Right lobe of liver (tissue), 6 donors: ENCODE measurements around the gene SPSB3. TPM values are rescaled to one million over a fixed set of nuclear protein-coding genes. Genes with fewer than 3 reads are reported as not detected.

Source experiments
- ATAC-seq, 4 donors: fragments of 200-7000 bp; cut with Tn5 transposase; one replicate each; pipeline ENCODE4 v1.9.1; 2020; ENCODE audit warnings: mild to moderate bottlenecking in 4 of 4, moderate library complexity in 4 of 4
- DNase-seq, 3 donors: peaks; one replicate each; pipeline ENCODE4 v3.0.0-alpha.2; 2020
- H3K27ac ChIP-seq, 3 donors: fragments of 200-600 bp; one replicate each; pipeline ENCODE4 v1.8.0; 2022
- H3K27me3 ChIP-seq, 2 donors: fragments of 200-600 bp; one replicate each; pipeline ENCODE4 v1.8.0; 2022
- H3K36me3 ChIP-seq, 4 donors: fragments of 200-600 bp; sonication (generic) in 1 of 4; one replicate each; pipeline versions ENCODE4 v1.5.1 to v1.8.0; 2017 to 2022; ENCODE audit warnings: control low read depth in 1 of 4
- H3K4me1 ChIP-seq, 4 donors: fragments of 200-600 bp; sonication (generic) in 1 of 4; one replicate each; pipeline versions ENCODE4 v1.5.1 to v1.8.0; 2017 to 2022; ENCODE audit warnings: control low read depth in 1 of 4
- H3K4me3 ChIP-seq, 3 donors: fragments of 200-600 bp; one replicate each; pipeline ENCODE4 v1.8.0; 2022
- H3K9me3 ChIP-seq, 4 donors: fragments of 200-600 bp; sonication (generic) in 1 of 4; one replicate each; pipeline versions ENCODE4 v1.5.1 to v1.8.0; 2017 to 2022; ENCODE audit warnings: control low read depth in 1 of 4
- CTCF ChIP-seq, 4 donors: fragments of 200-600 bp in 3 of 4; fragments of 450-650 bp in 1 of 4; IDR thresholded peaks; one replicate each; pipeline versions ENCODE4 v1.5.1 to v1.8.0; 2016 to 2022; ENCODE audit warnings: antibody characterized with exemption in 4 of 4, mild to moderate bottlenecking in 2 of 4
- POLR2A ChIP-seq: fragments of 450-650 bp; IDR thresholded peaks from one replicate; pipeline ENCODE4 v1.6.1; 2017; ENCODE audit warnings: antibody characterized with exemption, mild to moderate bottlenecking
- WGBS: methylation state at CpG from one replicate; pipeline ENCODE4 v1.1.6; 2018; ENCODE audit warnings: low coverage, low lambda C conversion rate; ENCODE audit not compliant: insufficient coverage; ENCODE audit errors: missing lambda C conversion rate; 5-methylcytosine and 5-hydroxymethylcytosine counted together
- intact Hi-C, 2 donors: fragments of 100-400 bp; cut with DNase I; formaldehyde crosslinking; loops; one replicate each; pipeline versions ENCODE4 v1.11.2 to v1.14.1; 2022
- total RNA-seq, 6 experiments: library from RNA; depleted of rRNA in 2 of 6; stranded (reverse); fragments of >200 nt in 2 of 6; fragmentation: NEBNext Ultra II Directional in 3 of 6; extraction: Animal tissue kit (Norgen Biotek cat#: 25700) in 3 of 6; gene quantifications; one replicate each; pipeline versions ENCODE4 v1.1.0 to v1.2.4, GENCODE V29; 2016 to 2023
- donor health status: DM: no; HTN: yes; CAD: no.
- donor health status: DM: no; HTN: no; CAD: no.
- donor health status: DM: no; HTN: no; CAD: no.
- donor health status: DM: no; HTN: yes; CAD: no.
- donor health status: DM: no; HTN: yes; CAD: no.

The SPSB3 gene
- total RNA-seq, 6 experiments from 2014 or later, result 18.6 to 42.5 (median 34.5) TPM

- ATAC-seq (peak in 3 of 4 donors; percentile 2 to 22 (median 11)), DNase-seq (no peak)
- Histone ChIP-seq H3K4me3 (peak overlapping the region; percentile 96 to 99 (median 98)), H3K27ac (peak overlapping the region; percentile 53 to 86 (median 80)), H3K9me3 (no peaks in the 10 kb centered on the region), H3K4me1 (peaks cover 0 to 67% (median 7%) of the 10 kb centered on the region in 4 donors), H3K27me3 (no peaks in the 10 kb centered on the region), H3K36me3 (no peaks in the 10 kb centered on the region)
- intact Hi-C loops, result no loop called here
- WGBS, result 28% methylated on average over 11 of the region's 11 CpGs
- peak; percentile 22 for TF ChIP-seq POLR2A
- no peak for TF ChIP-seq CTCF (IDR thresholded peaks at IDR 0.05)
Measured at GRCh38 chr16:1828645-1829410, 46.5 kb upstream of the SPSB3 start.

GRCh38 chr16:1826691-1827573 is 44.6 kb upstream of the SPSB3 start, which contains the start of the genes FAHD1 and HAGH:
TSS of gene FAHD1 (plus strand) at chr16:1827206. CDS start at chr16:1827239, 33 bp downstream.
TSS of gene HAGH (minus strand) at chr16:1826825. CDS start at chr16:1826787, 38 bp downstream.
- intact Hi-C loops, result no loop called here
- no CpG with 5 or more reads among the region's 104 CpGs for WGBS
- no peaks in the 10 kb centered on the region for H3K27me3 ChIP-seq

GRCh38 chr16:1825864-1826690 is 43.7 kb upstream of the SPSB3 start:
- peaks cover 0 to 57% (median 12%) of the 10 kb centered on the region in 4 donors for H3K4me1 ChIP-seq

More at GRCh38 chr16:1826691-1827573, 44.6 kb upstream of the SPSB3 start, which contains the start of the genes FAHD1 and HAGH:
- Histone ChIP-seq H3K27ac (peak within 1 kb of the TSS; percentile 67 to 86 (median 80)), H3K36me3 (peaks cover 0 to 11% (median 6%) of the 10 kb centered on the region in 4 donors), H3K9me3 (no peaks in the 10 kb centered on the region), H3K4me3 (peak within 1 kb of the TSS; percentile 96 to 99 (median 98)), H3K4me1 (peaks cover 0 to 66% (median 14%) of the 10 kb centered on the region in 4 donors)
- ATAC-seq, result peak; percentile 69 to 80 (median 71)
- peak; percentile 93 to 95 (median 95) for DNase-seq
- TF ChIP-seq POLR2A, result peak; percentile 26
- no peak for TF ChIP-seq CTCF (IDR thresholded peaks at IDR 0.05)

More at GRCh38 chr16:1825864-1826690, 43.7 kb upstream of the SPSB3 start:
- peak overlapping the region; percentile 63 to 86 (median 65) for H3K27ac ChIP-seq
- peak; percentile 0 to 11 (median 2) for ATAC-seq
- H3K4me3 ChIP-seq, result peak overlapping the region; percentile 96 to 99 (median 98)
- TF ChIP-seq CTCF (IDR thresholded peaks at IDR 0.05) (peak in 1 of 4 donors; percentile 8), POLR2A (no peak)
- H3K9me3 ChIP-seq, result no peaks in the 10 kb centered on the region
- H3K36me3 ChIP-seq, result peaks cover 0 to 18% (median 11%) of the 10 kb centered on the region in 4 donors
- H3K27me3 ChIP-seq, result no peaks in the 10 kb centered on the region
- WGBS, result 0% methylated on average over 14 of the region's 96 CpGs
- DNase-seq, result peak in 2 of 3 donors; percentile 62 to 77
- intact Hi-C loops, result no loop called here
